M059J (cell line): Measurements from ENCODE around the gene USP44. TPM values are rescaled to one million over a fixed set of nuclear protein-coding genes. Genes with fewer than 3 reads are reported as not detected.
"Not testable (repeated sequence)": the region's sequence is repeated elsewhere in the genome, so short reads cannot be mapped to it uniquely, and the experiment has no call there.

Experiments
- DNase-seq: peaks from one replicate; pipeline ENCODE4 v3.0.0-alpha.2; 2012; ENCODE audit warnings: low read depth
- total RNA-seq: library from RNA; depleted of rRNA; stranded (reverse); fragments of >200 nt; shearing (Covaris generic); gene quantifications from 2 replicates; pipeline ENCODE4 v1.2.3, GENCODE V29; 2014; rRNA removed

USP44 gene
- 0.02 TPM in 1 of 2 replicates, not detected in the other for total RNA-seq

GRCh38 chr12:95551305-95551704 lies at the start of gene USP44:
TSS of gene USP44 (minus strand) at chr12:95551476. CDS start at chr12:95534256, 17,220 bp downstream.
- DNase-seq = no peak

- no peak for DNase-seq
Observed at GRCh38 chr12:95600567-95600966, 49.3 kb upstream of the USP44 start.

GRCh38 chr12:95599880-95600279 lies 48.6 kb upstream of the USP44 start:
- no peak for DNase-seq

- DNase-seq = no peak
Observed at GRCh38 chr12:95594136-95594535, 42.9 kb upstream of the USP44 start.

- no peak for DNase-seq
Observed at GRCh38 chr12:95593266-95593871, 42.1 kb upstream of the USP44 start.

- DNase-seq = peak; percentile 24
Observed at GRCh38 chr12:95591731-95592130, 40.5 kb upstream of the USP44 start.

GRCh38 chr12:95590775-95591174 lies 39.5 kb upstream of the USP44 start:
- DNase-seq = no peak

GRCh38 chr12:95583933-95584332 lies 32.7 kb upstream of the USP44 start:
- DNase-seq = peak; percentile 8

- peak; percentile 57 for DNase-seq
Observed at GRCh38 chr12:95582230-95583058, 31.2 kb upstream of the USP44 start.

GRCh38 chr12:95577820-95578219 lies 26.5 kb upstream of the USP44 start:
- DNase-seq = no peak

- peak; percentile 56 for DNase-seq
Observed at GRCh38 chr12:95574799-95575452, 23.6 kb upstream of the USP44 start.

- no peak for DNase-seq
Observed at GRCh38 chr12:95573951-95574576, 22.8 kb upstream of the USP44 start.

GRCh38 chr12:95571369-95571768 lies 20.1 kb upstream of the USP44 start:
- DNase-seq = no peak

GRCh38 chr12:95568045-95568444 lies 16.8 kb upstream of the USP44 start:
- DNase-seq = not testable (repeated sequence)

GRCh38 chr12:95557625-95558024 lies 6.3 kb upstream of the USP44 start:
- DNase-seq = no peak

- no peak for DNase-seq
Observed at GRCh38 chr12:95554532-95555071, 3.3 kb upstream of the USP44 start.

- no peak for DNase-seq
Observed at GRCh38 chr12:95553197-95553943, 2.1 kb upstream of the USP44 start.

- DNase-seq = no peak
Observed at GRCh38 chr12:95551913-95552516, 739 bp upstream of the USP44 start.

- DNase-seq = no peak
Observed at GRCh38 chr12:95549392-95550084, 1.7 kb downstream of the USP44 start.
